ENCODE data around the gene SMIM44. TPM values are rescaled to one million over a fixed set of nuclear protein-coding genes. Genes with fewer than 3 reads are reported as not detected.

The SMIM44 gene
- total RNA-seq, 1 donor from 2014 or later: 1.0 TPM

- H3K4me3 ChIP-seq (ENCODE audit: low read depth, low read length): peak overlapping the region; percentile 24
- no peak for DNase-seq (ENCODE audit: low read depth)
- no peak for TF ChIP-seq CTCF (conservative IDR thresholded peaks at IDR 0.05; ENCODE audit: low read depth, low read length)
Observed at GRCh38 chr19:3479834-3480215, 3.4 kb downstream of the SMIM44 start.

- no peak for TF ChIP-seq CTCF (conservative IDR thresholded peaks at IDR 0.05; ENCODE audit: low read depth, low read length)
- H3K4me3 ChIP-seq (ENCODE audit: low read depth, low read length): no peak overlapping the region
- DNase-seq (ENCODE audit: low read depth): no peak
Observed at GRCh38 chr19:3479177-3479833, 3.9 kb downstream of the SMIM44 start.

GRCh38 chr19:3478409-3479176 is 4.6 kb downstream of the SMIM44 start:
- DNase-seq (ENCODE audit: low read depth): no peak
- H3K4me3 ChIP-seq (ENCODE audit: low read depth, low read length): no peak overlapping the region
- TF ChIP-seq CTCF (conservative IDR thresholded peaks at IDR 0.05; ENCODE audit: low read depth, low read length): no peak

GRCh38 chr19:3477951-3478350 is 5.3 kb downstream of the SMIM44 start:
- no peak for DNase-seq (ENCODE audit: low read depth)
- no peak for TF ChIP-seq CTCF (conservative IDR thresholded peaks at IDR 0.05; ENCODE audit: low read depth, low read length)
- H3K4me3 ChIP-seq (ENCODE audit: low read depth, low read length): no peak overlapping the region

- no peak overlapping the region for H3K4me3 ChIP-seq (ENCODE audit: low read depth, low read length)
- no peak for TF ChIP-seq CTCF (conservative IDR thresholded peaks at IDR 0.05; ENCODE audit: low read depth, low read length)
- DNase-seq (ENCODE audit: low read depth): no peak
Observed at GRCh38 chr19:3477506-3477905, 5.7 kb downstream of the SMIM44 start.

- no peak for TF ChIP-seq CTCF (conservative IDR thresholded peaks at IDR 0.05; ENCODE audit: low read depth, low read length)
- H3K4me3 ChIP-seq (ENCODE audit: low read depth, low read length): no peak overlapping the region
- no peak for DNase-seq (ENCODE audit: low read depth)
Observed at GRCh38 chr19:3476830-3477229, 6.4 kb downstream of the SMIM44 start.
